GM19351 (cell line): ENCODE results near the gene JAM2.
"Not testable (repeated sequence)": the region's sequence is repeated elsewhere in the genome, so short reads cannot be mapped to it uniquely, and the experiment has no call there.

Experiments
- ATAC-seq: cut with Tn5 transposase; IDR thresholded peaks from one replicate; pipeline ENCODE4 v1.9.1; 2021; ENCODE audit warnings: mild to moderate bottlenecking, moderate library complexity; ENCODE audit not compliant: unreplicated experiment

Gene JAM2

DNA sequence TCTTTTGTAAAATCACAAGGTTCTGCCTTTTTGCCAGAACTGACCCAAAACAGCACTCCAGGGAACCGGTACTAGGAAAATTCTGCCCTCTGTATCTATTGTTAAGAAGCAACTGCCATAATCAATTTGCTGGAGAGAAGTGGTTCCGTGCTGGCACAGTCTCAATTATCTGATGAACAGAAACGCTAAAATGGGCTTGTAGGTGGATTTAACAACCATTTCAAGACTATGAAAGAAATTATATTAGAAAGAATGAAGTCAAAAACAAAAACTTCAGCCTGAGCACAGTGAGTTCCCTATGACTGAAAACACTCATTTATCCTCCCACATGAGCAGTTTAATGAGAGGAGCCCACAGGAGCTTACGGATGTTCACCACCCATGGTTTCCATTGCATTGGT is 4.4 kb downstream of the JAM2 start:
- ATAC-seq, result no peak

DNA sequence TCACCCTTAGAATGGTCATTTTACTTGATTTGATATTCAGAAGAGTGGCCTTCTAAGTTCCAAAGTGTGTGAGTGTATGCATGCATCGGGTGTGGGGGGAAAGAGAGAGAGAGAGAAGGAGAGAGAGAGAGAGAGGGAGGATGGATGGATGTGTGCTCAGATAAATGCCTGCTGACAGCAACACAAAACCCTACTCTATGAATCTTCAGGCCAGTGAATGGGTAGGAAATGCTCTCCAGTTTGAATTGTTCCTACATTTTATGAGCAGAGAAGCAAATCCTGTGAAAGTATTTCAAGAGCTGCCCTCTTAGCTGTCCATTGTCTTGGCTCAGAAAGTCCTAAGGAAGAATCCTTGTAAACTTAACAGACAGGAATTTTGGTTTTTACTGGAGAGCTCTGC is 7.4 kb downstream of the JAM2 start:
- no peak for ATAC-seq

DNA sequence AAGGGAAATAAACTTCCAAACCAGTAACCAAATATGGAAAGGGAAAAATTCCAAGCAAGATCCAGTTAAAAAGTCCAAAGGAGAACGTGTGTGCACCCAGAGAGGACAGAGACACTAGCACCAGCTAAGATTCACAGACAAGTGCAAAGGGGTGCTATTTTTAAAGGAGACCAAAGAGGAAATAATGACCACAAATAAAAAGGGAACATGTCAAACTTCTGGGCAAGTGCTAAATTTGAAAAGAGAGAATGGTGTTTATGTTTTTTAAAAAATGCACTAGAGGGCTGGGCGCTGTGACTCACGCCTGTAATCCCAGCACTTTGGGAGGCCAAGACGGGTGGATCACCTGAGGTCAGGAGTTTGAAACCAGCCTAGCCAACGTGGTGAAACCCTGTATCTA is 8.6 kb downstream of the JAM2 start:
- ATAC-seq, result no peak

DNA sequence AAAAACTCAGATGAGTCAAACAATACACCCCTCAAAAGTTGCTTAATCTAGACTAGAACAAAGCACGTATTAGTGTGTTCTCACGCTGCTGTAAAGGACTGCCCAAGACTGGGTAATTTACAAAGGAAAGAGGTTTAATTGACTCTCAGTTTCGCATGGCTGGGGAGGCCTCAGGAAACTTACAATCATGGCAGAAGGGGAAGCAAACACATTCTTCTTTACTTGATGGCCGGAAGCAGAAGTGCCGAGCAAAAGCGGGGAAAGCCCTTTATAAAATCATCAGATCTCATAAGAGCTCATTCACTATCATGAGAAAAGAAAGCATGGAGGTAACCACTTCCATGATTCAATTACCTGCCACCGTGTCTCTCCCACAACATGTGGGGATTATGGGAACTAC is 10.1 kb downstream of the JAM2 start:
- ATAC-seq, result no peak

DNA sequence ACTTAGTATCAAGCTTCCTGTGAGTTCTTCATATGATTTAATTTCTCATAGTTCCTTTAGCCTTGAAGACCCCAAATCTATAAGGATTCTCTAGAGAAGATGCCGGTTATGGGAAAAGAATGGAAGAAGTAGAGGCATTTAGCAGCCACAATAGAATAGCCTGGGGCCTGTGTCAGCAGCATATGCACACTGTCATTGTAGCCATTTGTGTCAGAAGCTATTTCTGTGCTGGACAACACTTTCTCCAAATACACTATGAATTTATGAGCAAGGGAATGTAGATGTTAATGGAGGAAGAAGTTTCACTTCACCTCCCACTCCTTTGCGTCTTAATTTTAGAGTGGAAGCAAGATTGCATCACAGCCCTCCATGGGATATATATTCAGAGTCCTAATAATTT is 17.4 kb downstream of the JAM2 start:
- no peak for ATAC-seq

DNA sequence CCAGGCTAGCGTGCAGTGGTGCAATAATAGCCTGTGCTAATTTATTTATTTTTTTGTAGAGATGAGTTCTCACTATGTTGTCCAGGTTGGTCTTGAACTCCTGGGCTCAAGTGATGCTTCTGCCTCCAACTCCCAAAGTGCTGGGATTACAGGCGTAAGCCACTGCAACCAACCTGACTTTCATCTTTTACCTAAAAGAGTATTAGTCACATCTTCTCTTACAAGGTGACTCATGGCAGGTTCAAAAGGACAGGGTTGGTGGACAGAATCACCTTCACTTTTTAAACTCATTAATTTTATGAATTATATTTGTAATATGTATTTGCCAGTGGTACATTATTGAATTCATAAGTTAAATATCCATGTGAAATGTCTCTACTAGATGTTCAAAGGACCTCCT is 18.1 kb downstream of the JAM2 start:
- ATAC-seq, result no peak

DNA sequence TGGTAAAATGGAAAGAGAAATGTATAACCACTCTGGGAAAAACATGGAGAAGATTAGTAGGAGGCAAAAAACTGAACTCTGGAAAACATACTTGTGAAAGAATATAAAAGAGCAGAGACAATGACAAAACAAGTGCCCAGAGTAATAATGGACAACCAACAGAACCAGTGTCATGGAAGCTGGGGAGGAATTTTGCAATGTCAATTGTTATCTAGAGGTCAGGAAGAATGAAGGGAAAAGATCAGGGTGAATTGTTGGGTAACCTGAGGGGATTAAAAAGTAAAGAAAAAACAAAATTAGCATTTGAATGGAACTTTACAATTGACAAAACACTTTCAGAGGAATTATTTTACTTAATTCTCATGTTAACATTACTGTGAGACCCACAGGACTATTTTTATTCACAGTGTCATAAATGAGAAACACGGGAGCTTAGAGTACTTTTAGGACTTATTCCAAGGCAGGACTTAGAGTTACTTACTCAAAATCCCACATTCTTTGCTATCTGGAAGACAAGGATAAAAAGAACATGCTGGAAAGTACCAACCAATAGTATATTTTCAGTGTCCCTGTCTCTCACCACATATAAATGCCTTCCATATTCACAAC is 19.5 kb downstream of the JAM2 start:
- no peak for ATAC-seq

DNA sequence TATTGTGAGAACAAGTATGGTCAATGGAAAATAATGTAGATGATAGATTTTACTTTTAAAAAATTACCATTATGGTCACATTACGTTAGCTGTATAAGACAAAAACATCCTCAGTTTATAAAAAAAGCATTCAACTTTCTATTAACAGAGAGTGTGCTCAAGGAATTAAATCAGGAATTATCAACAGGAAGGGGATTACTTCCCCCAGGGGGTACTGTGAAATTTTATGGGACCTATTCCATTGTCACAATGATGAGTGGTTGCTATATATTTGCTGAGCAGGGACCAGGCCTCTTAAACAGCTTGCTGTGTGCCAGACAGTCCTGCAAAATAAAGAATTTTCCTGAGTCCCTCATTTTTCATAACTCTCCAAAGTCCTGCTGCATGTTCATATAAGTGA is 21.2 kb downstream of the JAM2 start:
- ATAC-seq, result no peak

DNA sequence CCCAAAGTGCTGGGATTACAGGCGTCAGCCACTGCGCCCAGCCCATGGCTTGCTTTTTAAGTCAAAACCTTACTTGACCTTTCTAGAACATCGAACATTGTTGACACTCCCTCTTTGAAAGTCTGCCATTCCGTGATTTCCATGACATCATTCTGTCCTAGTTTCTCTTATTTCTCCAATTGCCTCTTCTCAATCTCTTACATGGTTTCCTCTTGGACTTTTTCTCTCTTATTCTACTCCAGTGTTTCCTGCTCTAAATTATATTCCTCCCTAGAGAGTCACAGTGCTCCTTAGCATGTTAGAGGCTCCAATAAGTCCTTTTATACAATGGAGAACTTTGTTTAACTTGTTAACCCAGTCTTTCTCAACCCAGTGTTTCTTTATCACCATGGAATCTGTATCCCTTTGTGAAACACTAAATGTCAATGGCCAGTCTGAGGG is 25.5 kb downstream of the JAM2 start:
- ATAC-seq, result no peak

DNA sequence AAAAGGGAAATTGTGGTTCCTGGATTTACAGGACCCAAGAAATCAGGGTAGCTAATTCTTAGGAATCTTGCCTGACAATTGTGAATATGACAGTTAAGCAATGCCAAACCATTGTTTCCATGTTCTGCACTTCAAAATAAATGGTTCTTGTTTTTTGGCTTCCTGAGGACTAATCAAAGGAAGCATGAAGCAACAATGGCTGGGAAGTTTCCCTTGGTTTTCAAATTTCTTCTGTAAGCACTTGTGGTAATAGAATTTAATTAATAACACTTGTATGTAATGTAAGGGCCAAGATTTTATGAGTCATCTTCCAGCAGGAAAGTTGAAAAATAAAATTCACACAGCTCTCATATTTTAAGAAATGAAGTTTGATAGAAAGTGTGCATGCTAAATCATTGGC is 31.7 kb downstream of the JAM2 start:
- ATAC-seq, result no peak

DNA sequence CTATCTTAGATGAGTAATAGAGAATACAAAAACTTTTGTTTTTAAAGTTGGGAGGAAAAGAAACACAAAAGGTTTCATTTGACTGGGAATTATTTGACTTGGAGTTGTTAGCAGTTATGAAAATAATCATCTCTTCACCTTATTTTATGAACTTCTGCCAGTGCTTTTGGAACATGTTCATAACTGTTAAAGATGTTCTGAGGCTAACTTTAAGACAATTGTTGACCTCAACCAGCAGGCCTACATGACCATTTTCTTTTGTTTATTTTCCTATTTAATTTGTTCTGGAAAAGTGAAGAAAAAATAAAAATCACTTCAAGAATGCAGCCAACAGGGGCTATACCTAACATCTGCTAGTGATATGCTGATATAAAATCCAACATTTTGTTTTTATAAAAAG is 37.4 kb downstream of the JAM2 start:
- ATAC-seq, result no peak

DNA sequence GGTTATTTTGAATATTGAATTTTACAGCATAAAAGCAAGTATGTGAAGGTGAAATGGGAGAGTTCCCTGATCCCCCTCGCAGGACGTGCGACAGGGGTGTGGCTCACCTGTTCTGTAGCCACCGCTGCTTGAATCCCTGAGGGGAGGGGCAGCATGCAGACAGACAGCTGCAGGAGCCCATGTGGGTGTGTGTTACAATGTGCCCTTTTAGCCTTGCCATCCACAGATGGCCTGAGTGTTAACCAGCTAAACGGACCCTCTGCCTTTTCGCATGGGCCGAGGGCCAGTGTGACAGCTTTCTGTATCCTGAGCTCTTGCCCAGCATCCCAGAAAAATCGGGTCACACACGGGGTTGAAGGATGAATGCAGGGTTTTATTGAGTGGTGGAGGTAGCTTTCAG is 43.3 kb downstream of the JAM2 start:
- no peak for ATAC-seq

DNA sequence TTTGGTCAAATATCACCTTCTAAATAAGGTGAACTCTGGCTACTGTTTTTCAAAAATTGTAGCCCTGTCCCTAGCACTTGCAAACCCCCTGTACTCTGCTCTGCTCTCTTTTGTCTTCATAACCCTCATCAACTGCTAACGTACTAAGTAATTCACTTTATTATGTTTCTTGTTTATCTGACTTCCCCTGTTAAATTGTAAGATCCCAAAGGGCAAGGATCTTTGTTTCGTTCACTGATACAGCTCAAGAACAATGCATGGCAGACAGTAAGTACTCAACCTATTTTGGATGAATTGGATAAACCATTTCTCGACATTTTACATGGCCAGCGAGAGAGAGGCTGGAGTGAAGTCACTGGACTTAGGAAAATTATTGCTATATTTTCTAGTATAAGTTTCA is 48.7 kb downstream of the JAM2 start:
- ATAC-seq, result no peak

DNA sequence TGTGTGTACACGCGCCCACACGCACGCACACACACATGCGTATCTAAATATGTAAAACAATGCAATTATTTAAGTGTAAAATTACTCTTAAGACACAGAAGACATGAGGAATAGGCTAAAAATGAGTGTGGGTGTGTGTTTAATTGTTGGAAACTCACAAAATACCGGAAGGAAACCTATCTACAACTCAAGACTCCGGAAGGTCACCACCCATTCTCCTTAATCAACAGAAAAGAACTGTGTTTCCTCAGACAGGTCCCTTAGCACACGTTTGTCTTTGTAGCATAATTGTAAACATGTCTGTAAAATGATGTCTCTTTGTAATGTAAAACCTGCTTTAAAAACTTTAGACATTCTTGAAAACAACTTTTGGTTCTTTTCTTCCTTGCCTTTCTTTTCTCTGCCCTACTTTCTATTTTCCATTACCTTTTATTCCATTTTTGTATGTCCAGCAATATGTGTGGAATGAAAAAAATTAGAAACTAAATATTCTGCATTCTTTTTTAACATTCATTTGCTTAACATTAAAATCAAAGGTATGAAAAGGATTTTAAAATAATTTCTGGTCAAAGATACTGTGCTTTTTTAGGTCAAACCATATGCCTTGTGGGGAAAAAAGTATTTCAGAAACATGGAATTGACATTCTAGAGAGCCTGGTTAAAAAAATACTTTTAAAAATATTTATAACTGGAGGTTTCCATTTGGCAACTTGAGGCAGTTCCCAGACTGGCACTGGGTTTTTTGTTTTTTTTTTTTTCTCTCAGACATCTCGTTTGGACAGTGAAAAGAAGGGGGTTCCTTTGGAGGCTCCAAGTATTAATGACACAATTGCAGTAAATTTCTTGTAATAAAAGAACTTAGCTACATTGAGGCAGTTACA is 49.5 kb downstream of the JAM2 start:
- no peak for ATAC-seq

DNA sequence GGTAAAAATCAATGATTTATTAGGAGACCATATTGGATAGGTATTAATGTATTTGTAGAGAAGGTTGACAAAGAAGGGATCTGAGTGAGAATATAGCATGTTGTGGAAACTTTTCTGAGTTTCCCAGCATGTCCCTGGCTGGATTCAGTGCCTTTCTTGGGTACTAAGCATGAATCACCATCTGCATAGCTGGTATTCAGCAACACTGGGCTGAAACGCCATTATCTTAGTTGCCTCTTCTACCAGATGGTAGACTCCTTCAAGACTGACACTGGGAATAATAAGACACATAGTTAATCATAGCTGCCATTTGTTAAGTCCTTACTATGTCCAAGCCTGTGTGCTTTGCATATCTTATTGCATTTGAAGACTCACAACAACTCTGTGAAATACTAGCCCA is 50.2 kb downstream of the JAM2 start:
- no peak for ATAC-seq

DNA sequence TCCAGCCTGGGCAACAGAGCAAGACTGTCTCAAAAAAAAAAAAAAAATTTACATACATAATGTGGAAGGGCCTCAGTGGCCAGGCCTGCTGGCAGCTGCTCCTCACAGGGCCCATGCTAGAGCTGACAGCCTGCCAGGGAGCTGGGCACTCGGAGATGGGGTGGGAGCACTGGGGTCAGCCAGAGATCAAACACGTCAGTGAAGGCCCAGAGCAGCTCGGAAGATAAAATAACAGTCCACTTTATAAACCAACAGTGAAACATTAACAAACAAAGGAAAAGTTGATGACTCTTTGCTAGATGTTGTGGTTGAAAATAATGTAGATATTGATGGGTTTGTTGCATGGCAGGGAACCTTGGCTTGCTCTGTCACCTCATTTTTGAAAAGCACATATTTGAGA is 52.9 kb downstream of the JAM2 start:
- no peak for ATAC-seq

DNA sequence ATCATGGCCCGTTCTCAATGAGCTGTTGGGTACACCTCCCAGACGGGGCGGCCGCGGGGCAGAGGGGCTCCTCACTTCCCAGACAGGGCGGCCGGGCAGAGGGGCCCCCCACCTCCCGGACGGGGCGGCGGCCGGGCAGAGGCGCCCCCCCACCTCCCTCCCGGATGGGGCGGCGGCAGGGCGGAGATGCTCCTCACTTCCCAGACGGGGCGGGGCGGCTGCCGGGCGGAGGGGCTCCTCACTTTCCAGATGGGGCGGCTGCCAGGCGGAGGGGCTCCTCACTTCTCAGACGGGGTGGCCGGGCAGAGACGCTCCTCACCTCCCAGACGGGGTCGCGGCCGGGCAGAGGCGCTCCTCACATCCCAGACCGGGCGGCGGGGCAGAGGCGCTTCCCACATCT is 56.4 kb downstream of the JAM2 start:
- not testable (repeated sequence) for ATAC-seq

DNA sequence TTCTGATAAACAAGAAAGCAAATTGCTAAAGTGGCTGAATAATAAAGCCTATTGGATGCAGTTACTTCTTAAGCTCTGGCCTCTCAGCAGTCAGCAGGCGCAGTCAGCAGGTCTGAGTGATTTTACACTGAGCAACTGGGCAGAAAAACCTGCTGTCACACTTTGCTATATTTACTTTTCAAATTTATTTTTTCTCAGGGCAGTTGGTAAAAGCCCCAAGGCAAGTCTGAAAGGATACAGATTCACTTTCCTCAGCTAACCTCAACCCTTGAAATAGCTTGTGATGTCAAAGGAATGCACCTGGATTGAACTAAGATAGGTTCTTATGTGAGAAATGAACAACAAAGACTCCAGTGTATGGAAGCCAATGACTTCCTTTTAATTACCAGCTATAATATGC is 61.7 kb downstream of the JAM2 start:
- no peak for ATAC-seq

DNA sequence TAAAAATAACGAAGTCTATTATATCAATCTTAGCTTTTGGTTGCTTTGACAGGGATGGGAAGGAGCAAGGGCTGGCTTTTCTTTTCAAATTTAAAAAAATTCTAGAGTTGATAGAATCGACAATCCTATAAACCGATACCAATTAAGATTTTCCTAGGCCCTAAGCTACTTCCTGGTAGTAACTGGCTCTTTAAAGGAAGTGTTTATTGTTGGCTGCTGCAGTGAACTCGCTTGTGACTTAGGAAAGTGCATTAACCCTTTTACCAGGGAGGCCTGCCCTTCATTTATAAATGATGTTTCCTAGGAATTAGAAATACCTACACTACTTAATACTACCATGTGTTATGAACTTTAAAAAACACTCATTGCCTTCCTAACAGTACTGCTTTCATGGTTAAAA is 62.5 kb downstream of the JAM2 start:
- no peak for ATAC-seq

DNA sequence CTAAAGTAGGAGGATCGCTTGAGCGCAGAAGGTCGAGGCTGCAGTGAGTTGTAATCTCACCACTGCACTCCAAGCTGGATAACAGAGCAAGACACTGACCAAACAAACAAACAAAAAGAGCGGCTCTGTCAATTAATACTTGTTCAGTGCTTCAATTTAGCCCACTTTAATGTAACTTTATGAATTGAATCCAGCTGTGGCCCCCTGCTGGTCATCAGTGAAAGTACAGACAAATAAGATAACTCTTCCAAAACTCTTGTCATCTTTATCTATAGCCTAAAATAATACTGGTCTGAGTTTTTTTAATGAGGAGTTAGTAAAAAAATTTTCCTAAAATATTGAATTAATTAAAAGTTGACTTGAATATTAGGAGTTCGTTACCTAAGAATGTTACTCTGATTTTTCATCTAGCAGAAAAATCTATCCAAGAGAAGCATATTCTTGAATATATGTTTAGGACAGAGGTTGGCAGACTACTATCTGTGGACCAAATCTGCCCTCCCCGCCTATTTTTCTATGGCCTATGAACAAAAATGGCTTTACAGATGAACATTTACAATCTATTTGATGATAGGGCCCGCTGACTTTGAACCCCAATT is 69.5 kb downstream of the JAM2 start:
- ATAC-seq, result peak; percentile 69

DNA sequence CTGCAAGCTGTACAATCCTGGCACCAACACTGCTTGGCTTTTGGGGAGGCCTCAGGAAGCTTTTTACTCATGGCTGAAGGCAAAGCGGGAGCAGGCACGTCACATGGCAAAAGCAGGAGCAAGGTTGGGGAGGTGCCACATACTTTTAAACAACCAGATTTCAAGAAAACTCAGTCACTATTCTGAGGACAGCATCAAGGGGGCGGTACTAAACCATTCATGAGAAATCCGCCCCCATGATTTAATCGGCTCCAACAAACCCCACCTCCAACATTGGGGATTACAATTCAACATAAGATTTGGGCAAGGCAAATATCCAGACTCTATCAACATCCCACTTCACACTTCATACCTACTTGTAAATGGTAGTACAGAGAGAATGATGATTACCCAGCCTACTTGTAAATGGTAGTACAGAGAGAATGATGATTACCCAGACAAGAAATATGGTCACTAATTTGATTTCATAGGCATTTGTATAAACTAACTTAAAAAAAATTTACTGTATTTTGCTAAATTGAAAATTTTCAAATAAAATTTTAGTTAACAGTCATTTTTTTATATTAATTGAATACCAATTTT is 70.7 kb downstream of the JAM2 start:
- no peak for ATAC-seq

DNA sequence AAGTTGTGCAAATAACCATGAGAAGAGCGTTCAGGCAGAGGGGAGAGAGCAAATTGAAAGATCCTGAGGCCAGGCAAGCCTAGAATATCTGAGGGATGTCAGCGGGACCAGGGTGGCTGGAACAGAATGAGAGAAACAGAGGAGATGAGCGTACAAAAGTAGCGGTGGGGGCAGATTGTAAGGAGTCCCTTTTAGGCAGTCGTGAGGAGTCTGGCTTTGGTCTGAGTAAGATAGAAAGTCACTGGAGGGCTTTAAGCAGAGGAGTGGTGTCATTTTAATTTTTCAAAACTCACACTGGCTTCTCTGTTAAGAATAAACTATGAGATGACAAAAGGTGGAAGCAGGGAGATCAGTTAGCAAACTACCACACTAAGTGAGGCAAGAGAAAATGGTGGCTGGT is 71.5 kb downstream of the JAM2 start:
- ATAC-seq, result no peak
